Panc1 (cell line): ENCODE measurements around the gene IFIT1B. TPM values are rescaled to one million over a fixed set of nuclear protein-coding genes. Genes with fewer than 3 reads are reported as not detected.
A peak's percentile ranks its signal among the peaks of the same experiment; 100 is the strongest.
"Not testable (repeated sequence)": the region's sequence is repeated elsewhere in the genome, so short reads cannot be mapped to it uniquely, and the experiment has no call there.

Source experiments
- ATAC-seq: fragments of 200-7000 bp; cut with Tn5 transposase; 2 replicates; pipeline ENCODE4 v1.9.1; 2020; ENCODE audit warnings: mild to moderate bottlenecking, moderate library complexity
- BruUV-seq: library from RNA; stranded (reverse); fragments of 400-500 nt; replicated peaks from 2 replicates; lab custom pipeline; 2021; lab: Mats Ljungman, UMichigan
- CTCF ChIA-PET: fragments of 300-600 bp; sonication (Branson Sonifier 250); formaldehyde crosslinking; loops from one replicate; lab custom pipeline; 2022; ENCODE audit warnings: antibody characterized with exemption; lab: Charles Lee
- POLR2A ChIA-PET: fragments of 300-600 bp; sonication (Branson Sonifier 250); formaldehyde crosslinking; loops from one replicate; lab custom pipeline; 2022; ENCODE audit warnings: antibody characterized with exemption; lab: Charles Lee
- DNase-seq: peaks from one replicate; pipeline ENCODE4 v3.0.0-alpha.2; 2010; ENCODE audit warnings: low read depth, low spot score
- H3K27ac ChIP-seq: 2 replicates; pipeline ENCODE4 v1.5.1; 2011; ENCODE audit warnings: mild to moderate bottlenecking, low read length, inconsistent platforms
- H3K27me3 ChIP-seq: fragments of 200-500 bp; sonication (Bioruptor generic); 2 replicates; pipeline ENCODE4 v1.6.0; 2014; ENCODE audit warnings: low read length, inconsistent platforms; ENCODE audit not compliant: control insufficient read depth, insufficient read depth
- H3K36me3 ChIP-seq: fragments of 200-500 bp; sonication (Bioruptor generic); 2 replicates; pipeline ENCODE4 v1.5.1; 2014; ENCODE audit warnings: inconsistent platforms, mild to moderate bottlenecking, low read length, moderate library complexity; ENCODE audit not compliant: control insufficient read depth, insufficient read depth
- H3K4me1 ChIP-seq: 2 replicates; pipeline ENCODE4 v1.5.1; 2011; ENCODE audit warnings: inconsistent platforms, mild to moderate bottlenecking, low read length, moderate library complexity; ENCODE audit not compliant: control insufficient read depth, insufficient read depth
- H3K4me3 ChIP-seq, 2 experiments: 2 replicates each; pipeline ENCODE4 v1.5.1; 2011 to 2012; ENCODE audit warnings: low read depth in 2 of 2, low read length in 2 of 2, mild to moderate bottlenecking in 2 of 2, inconsistent platforms in 1 of 2, moderate library complexity in 1 of 2
- H3K9me3 ChIP-seq: fragments of 200-500 bp; sonication (Bioruptor generic); 2 replicates; pipeline ENCODE4 v1.5.1; 2014; ENCODE audit warnings: low read depth, mild to moderate bottlenecking, inconsistent platforms, low read length, moderate library complexity; ENCODE audit not compliant: control insufficient read depth, insufficient read depth
- CTCF ChIP-seq: fragments of 450-650 bp; IDR thresholded peaks from 2 replicates; pipeline ENCODE4 v1.5.1; 2017; ENCODE audit warnings: mild to moderate bottlenecking
- POLR2AphosphoS5 ChIP-seq: IDR thresholded peaks from 2 replicates; pipeline ENCODE4 v1.6.1; 2012; ENCODE audit warnings: mild to moderate bottlenecking, low read depth, low read length, moderate library complexity
- SIN3A ChIP-seq: IDR thresholded peaks from 2 replicates; pipeline ENCODE4 v1.6.1; 2012; ENCODE audit warnings: low read depth, mild to moderate bottlenecking, low read length, moderate library complexity, borderline replicate concordance; ENCODE audit not compliant: insufficient read depth
- TCF7L2 ChIP-seq: IDR thresholded peaks from 2 replicates; pipeline ENCODE4 v1.6.1; 2011; ENCODE audit warnings: mild to moderate bottlenecking, low read depth, low read length, inconsistent platforms
- in situ Hi-C: cut with HindIII; loops from 2 replicates; pipeline ENCODE4 v1.10.0; 2016; ENCODE audit warnings: low sequenced_read_pairs, low pct_unique_long_range_greater_than_20kb
- intact Hi-C: fragments of 100-400 bp; cut with micrococcal nuclease; formaldehyde crosslinking; loops from one replicate; pipeline ENCODE4 v1.10.0; 2022; ENCODE audit not compliant: unreplicated experiment
- total RNA-seq: library from RNA; stranded (reverse); gene quantifications from one replicate; pipeline ENCODE4 v1.2.1, GENCODE V29; 2021; ENCODE audit not compliant: unreplicated experiment
- TF ChIP-seq, protein P1 (sequence below), 2 experiments: IDR thresholded peaks; 2 replicates each; pipeline ENCODE4 v1.6.1; 2011 to 2012; ENCODE audit warnings: low read depth in 2 of 2, control low read depth in 1 of 2, low read length in 1 of 2, mild to moderate bottlenecking in 1 of 2, moderate library complexity in 1 of 2; ENCODE audit not compliant: insufficient read depth in 1 of 2

Gene IFIT1B
- total RNA-seq, 1 experiment from 2014 or later = not detected

- H3K27me3 ChIP-seq = no peaks in the 10 kb centered on the region
- BruUV-seq = no TSS peak
- in situ Hi-C loops = no loop called here
- peak overlapping the region; percentile 19 for H3K27ac ChIP-seq
- TF ChIP-seq TCF7L2 (no peak), CTCF (no peak), POLR2AphosphoS5 (no peak), SIN3A (no peak)
- TF ChIP-seq, protein P1, sequence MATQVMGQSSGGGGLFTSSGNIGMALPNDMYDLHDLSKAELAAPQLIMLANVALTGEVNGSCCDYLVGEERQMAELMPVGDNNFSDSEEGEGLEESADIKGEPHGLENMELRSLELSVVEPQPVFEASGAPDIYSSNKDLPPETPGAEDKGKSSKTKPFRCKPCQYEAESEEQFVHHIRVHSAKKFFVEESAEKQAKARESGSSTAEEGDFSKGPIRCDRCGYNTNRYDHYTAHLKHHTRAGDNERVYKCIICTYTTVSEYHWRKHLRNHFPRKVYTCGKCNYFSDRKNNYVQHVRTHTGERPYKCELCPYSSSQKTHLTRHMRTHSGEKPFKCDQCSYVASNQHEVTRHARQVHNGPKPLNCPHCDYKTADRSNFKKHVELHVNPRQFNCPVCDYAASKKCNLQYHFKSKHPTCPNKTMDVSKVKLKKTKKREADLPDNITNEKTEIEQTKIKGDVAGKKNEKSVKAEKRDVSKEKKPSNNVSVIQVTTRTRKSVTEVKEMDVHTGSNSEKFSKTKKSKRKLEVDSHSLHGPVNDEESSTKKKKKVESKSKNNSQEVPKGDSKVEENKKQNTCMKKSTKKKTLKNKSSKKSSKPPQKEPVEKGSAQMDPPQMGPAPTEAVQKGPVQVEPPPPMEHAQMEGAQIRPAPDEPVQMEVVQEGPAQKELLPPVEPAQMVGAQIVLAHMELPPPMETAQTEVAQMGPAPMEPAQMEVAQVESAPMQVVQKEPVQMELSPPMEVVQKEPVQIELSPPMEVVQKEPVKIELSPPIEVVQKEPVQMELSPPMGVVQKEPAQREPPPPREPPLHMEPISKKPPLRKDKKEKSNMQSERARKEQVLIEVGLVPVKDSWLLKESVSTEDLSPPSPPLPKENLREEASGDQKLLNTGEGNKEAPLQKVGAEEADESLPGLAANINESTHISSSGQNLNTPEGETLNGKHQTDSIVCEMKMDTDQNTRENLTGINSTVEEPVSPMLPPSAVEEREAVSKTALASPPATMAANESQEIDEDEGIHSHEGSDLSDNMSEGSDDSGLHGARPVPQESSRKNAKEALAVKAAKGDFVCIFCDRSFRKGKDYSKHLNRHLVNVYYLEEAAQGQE (IDR thresholded peaks at IDR 0.05; ENCODE audit: insufficient read depth in 1 of 2, low read depth in 2 of 2, low read length in 1 of 2) = no peak
- ChIA-PET POLR2A (no interaction called here), CTCF (interaction anchor here (1.1 kb wide), 1 partner anchor 173 kb away, joined by 3 read pairs; no protein-coding TSS in a partner anchor)
- intact Hi-C loops = no loop called here
- DNase-seq (no peak), ATAC-seq (no peak)
- H3K9me3 ChIP-seq = no peaks in the 10 kb centered on the region
- H3K4me1 ChIP-seq = peaks cover 33% of the 10 kb centered on the region
- H3K36me3 ChIP-seq = no peaks in the 10 kb centered on the region
- no peak overlapping the region for H3K4me3 ChIP-seq
Measured at GRCh38 chr10:89390476-89391225, 12.8 kb downstream of the IFIT1B start.

- H3K4me3 ChIP-seq, H3K27me3 ChIP-seq, BruUV-seq, POLR2A ChIA-PET, H3K27ac ChIP-seq, intact Hi-C loops, H3K36me3 ChIP-seq, ATAC-seq, H3K9me3 ChIP-seq, in situ Hi-C loops, CTCF ChIA-PET, DNase-seq: not testable (repeated sequence)
- H3K4me1 ChIP-seq = peaks cover 31% of the 10 kb centered on the region
Measured at GRCh38 chr10:89391226-89391576, 13.3 kb downstream of the IFIT1B start.
